ENCODE data around the gene JTB.

DNA sequence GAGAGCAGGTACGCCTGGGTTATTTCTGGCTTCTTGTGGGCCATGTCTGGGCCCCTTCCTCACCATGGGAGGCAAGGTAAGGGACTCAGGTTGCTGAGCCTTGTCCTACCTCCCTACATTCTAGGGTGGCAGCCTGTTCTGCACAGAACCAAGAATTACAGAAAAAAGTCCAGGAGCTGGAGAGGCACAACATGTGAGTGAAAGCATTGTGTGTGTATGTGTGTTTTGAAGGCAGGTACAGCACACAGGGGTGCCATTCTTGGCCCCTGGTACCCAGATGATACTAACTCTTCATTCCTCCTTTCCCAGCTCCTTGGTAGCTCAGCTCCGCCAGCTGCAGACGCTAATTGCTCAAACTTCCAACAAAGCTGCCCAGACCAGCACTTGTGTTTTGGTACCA is 4.4 kb downstream of the JTB start:
- TF ChIP-seq POLR2A (IDR thresholded peaks at IDR 0.05; ENCODE audit: low read depth, low read length) (no peak), POLR2AphosphoS5 (IDR thresholded peaks at IDR 0.05; ENCODE audit: low read depth, low read length) (peak; percentile 42; the same call in 1 of the 2 replicates), TAF1 (IDR thresholded peaks at IDR 0.05; ENCODE audit: borderline replicate concordance, low read depth, low read length) (no peak)
